ENCODE results near the gene SCNN1B.
"Not testable (repeated sequence)": the region's sequence is repeated elsewhere in the genome, so short reads cannot be mapped to it uniquely, and the experiment has no call there.

SCNN1B gene

DNA sequence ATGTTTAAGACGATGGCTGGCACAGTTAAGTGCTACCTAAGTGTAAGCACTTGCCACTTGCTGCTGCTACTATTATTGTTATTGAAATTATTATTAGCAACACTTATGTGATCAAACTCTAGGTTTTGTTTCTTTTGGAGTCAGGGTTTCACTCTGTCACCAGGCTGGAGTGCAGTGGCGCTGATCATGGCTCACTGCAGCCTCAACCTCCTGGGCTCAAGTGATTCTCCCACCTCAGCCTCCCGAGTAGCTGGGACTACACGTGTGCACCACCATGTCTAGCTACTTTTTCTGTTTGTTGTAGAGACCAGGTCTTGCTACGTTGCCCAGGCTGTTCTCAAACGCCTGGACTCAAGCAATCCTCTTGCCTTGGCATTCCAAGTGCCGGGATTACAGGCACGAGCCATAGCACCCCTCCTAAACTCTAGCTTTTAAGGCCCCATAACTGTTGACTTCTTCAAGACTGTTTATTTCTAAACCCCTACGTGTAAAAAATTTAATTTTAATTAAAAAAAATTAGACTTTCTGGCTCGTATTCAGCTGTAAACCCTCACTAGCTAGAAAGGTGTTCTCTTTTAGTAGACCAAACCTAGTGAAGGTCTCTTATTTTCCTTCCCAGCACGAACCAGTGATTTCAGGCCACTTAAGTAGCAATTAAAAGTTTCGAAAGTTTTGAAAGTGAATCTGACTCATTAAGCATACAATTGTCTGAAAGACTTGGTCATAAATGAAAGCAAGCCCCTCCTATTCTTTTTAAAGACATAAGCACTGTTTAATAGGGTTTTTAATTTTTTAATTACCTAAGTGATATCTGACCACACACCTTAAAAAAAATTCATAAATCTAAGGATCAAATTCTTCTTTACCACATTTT, 11.7 kb upstream of the SCNN1B start:
- DNase-seq, result no peak

DNA sequence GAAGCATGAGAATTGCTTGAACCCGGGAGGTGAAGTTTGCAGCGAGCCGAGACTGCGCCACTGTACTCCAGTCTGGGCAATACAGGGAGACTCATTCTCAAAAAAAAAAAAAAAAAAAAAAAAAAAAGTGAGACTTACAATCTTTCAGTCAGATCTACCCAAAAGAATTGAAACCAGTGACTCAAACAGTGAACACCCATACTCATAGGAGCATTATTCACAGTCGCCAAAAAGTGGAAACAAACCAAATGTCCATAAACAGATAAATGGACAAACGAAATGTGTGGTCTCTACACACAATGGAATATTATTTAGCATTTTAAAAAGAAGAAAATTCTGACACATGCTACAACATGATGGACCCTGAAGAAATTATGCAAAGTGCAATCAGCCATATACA, 9.1 kb upstream of the SCNN1B start:
- no peak for DNase-seq

DNA sequence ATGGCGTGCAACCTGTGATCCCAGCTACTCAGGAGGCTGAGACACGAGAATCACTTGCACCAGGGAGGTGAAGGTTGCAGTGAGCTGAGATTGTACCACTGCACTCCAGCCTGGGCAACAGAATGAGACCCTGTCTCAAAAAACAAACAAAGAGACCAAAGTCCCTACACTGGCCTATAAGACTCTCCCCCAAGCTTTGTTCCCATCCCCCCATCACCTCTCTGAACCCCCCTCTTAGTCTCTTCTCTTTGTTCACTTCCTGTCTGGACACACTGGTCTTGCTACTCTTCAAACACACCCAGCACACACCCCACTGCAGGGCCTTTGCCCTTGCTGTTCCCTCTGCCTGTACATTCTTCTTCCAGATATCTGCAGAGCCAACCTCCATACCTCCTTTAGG, 7.8 kb upstream of the SCNN1B start:
- DNase-seq, result no peak

DNA sequence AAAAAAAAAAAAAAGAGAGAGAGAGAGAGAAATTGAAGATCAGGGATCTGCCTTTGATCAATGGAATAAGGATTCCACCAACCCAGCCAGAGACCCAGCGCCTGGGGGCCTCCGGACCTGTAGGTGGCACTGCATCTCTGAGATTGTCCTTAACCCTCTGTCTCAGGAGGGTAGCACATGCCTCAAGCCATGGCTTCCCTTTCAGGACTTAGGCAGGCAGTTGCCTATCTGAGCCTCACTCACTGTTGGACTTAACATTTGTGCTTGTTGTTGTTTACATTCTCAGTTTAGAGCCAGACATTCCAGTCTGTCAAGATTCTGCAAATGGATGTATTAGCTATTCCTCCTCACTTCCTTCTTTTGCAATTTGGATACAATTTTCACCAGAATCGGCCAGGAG, 5.1 kb upstream of the SCNN1B start:
- DNase-seq, result no peak

DNA sequence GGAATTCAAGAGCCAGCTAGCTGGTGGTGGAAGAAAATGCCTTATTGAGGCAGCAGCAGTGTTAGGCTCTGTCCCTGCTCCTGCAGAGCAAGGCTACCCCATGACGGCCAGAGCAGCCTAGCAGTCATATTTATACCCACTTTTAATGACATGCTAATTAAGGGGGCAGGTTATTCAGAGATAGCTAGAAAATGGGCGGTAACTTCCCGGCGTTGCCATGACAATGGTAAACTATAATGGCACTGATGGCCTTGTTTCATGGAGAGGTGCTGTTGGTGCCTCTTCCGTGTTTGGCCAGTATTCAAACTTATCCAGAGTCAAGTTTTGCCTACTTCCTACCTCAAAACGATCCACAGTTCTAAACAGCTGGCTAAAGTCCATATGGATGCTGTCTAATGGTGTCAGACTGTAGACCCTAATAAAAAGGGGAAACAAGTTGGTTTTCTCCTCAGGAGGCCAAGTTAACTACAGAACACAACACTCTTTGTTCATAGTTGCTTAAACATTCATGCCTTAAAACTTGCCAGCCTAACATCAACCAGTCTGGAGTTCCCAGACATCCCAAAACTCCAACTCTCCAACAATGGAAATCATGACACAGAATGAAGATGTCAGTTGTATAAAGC, 3.7 kb upstream of the SCNN1B start:
- no peak for DNase-seq

DNA sequence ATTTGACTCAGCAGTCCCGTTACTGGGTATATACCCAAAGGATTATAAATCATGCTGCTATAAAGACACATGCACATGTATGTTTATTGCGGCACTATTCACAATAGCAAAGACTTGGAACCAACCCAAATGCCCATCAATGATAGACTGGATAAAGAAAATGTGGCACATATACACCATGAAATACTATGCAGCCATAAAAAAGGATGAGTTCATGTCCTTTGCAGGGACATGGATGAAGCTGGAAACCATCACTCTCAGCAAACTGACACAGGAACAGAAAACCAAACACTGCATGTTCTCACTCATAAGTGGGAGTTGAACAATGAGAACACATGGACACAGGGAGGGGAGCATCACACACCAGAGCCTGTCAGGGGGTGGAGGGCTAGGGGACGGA, 2.3 kb upstream of the SCNN1B start:
- DNase-seq, result not testable (repeated sequence)

DNA sequence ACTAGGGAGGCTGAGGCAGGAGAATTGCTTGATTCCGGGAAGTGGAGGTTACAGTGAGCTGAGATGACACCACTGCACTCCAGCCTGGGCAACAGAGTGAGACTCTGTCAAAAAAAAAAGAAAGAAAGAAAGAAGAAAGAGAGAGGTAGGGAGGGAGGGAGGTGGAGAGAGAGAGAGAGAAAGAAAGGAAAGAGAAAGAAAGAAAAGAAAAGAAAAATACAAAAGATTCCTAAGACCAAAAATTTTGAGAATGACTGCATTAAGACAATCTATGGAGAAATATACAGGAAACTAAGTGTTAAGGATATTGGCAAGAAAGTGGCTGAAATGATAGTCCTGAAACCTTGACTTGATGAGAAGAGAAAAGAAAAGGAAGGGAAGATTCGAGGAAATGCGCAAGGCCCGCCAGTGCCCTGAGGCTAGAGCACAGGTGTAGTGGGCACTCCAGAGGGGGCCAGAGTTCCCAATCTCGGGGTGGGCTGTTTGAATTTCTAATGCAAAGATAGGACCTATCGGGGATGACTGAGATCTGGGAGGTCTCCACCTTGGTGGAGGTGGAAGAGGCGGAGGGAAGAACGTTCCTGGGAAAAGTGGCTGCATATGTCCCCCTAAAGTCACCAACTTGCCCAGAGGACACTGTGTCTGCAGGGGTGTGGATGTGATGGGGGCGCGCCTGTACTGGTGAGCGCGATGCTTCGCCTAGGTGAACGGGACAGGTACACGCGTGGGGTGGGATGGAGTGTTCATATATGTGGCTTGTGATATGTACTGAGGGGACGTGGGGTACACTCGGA, 654 bp upstream of the SCNN1B start:
- no peak for DNase-seq

DNA sequence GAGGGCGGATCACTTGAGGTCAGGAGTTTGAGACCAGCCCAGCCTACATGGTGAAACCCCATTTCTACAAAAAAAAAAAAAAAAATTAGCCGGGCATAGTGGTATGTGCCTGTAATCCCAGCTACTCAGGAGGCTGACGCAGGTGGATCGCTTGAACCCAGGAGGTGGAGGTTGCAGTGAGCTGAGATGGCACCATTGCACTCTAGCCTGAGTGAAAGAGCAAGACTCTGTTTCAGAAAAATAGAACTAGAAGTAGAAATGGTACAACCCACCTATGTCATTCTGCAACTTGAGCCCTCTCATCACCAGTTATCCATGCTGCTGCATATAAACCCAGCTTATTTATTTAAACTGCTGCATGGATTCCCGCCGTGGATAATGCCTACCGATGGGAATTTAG, 1.6 kb downstream of the SCNN1B start:
- no peak for DNase-seq

DNA sequence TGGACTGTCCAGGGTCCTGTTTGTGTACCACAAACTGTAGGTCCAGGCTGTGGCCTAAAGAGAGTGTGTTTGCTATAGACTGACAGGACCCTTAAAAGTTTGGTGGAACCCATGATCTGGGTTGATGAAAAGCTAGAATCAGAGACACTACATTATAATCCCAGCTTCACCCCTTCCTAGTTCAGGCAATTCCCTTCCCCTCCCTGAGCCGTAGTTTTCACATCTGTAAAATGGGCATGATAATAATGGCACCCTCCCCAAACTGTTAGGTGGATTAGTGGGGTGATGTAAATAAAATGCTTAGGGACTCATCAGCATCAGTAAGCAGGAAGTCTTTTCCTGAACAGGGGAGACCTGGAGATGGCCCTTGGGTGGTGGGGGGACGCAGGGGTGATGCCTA, 2.5 kb downstream of the SCNN1B start:
- no peak for DNase-seq

DNA sequence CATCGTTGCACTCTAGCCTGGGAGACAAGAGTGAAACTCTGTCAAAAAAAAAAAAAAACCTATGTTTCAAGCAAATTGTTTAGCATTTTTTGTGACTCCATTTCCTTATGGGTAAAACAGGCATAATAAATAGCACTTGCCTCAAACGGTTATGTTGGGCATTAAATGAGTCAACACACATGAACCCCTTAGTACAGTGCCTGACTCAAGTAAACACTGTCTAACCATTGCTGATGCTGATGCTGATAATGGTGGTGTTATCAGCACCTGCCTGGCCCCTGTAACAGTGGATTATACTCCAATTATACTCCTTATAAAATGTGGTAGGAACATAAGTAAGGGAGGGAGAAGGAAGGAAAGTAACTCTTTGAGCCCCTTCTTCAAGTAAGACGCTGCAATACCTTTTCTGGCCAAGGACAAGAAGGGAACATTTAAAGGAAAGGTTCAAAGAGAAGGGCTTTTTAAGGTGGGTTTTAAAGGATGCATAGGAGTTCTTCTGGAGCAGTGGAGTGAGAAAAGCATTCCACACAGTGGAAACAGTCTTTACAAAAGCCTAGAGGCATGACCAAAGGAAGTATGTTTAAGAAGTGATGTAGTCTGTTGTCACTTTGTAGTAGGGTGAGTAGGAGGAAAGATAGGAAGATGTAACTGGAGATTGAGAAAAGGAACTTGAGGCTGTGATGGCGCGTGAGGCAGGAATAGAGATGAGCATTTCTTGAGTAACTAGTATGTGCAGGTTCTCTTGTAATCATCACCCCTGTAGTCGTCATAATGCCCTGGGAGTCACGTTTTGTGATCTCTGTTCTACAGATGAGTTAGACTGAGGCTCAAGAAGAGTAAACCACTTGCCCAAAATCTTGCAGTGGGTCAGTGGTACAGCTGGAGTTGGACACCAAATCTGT, 4.3 kb downstream of the SCNN1B start:
- no peak for DNase-seq

DNA sequence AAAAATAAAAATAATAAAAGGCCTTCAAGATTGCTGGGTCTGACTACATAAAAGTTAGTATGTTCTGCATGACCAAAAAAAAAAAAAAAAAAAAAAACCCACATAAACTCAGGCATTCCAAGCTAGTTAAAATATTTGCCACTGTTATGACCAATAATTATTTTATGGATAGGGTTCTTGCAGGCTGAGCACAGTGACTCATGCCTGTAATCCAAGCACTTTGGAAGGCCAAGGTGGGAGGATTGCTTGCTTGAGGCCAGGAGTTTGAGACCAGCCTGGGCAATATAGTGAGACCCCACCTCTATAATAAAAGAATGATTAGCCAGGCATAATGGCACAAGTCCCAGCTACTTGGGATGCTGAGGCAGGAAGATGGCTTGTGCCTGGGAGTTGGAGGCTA, 8.1 kb downstream of the SCNN1B start:
- no peak for DNase-seq

DNA sequence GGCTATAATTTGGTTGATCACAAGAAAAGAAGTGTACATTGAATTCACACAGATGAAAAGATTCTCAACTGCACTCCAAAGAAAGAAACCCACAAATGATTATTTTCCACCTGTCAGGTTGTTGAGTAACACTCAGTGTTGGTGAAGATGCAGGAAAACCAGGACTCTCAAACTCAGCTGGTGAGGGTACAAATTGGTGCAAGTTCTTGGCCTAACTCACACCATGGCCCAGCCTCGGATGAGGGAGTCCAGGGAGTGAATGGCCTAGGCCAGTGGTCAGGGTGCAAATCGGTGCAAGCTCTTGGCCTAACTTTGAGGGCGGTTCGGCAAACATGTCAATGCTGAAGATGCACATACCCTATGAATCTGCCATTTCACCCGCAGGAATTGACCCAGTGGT, 8.6 kb downstream of the SCNN1B start:
- DNase-seq, result no peak

DNA sequence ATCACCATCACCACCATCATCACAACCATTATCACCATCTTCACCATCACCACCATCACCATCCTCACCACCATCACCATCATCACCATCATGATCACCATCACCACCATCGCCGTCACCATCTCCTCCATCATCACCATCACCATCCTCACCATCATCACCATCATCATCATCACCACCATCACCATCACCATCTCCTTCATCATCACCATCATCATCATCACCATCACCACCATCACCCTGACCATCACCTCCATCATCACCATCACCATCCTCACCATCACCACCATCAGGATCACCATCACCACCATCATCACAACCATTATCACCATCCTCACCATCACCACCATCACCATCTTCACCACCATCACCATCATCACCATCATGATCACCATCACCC, 14.1 kb downstream of the SCNN1B start:
- DNase-seq, result no peak

DNA sequence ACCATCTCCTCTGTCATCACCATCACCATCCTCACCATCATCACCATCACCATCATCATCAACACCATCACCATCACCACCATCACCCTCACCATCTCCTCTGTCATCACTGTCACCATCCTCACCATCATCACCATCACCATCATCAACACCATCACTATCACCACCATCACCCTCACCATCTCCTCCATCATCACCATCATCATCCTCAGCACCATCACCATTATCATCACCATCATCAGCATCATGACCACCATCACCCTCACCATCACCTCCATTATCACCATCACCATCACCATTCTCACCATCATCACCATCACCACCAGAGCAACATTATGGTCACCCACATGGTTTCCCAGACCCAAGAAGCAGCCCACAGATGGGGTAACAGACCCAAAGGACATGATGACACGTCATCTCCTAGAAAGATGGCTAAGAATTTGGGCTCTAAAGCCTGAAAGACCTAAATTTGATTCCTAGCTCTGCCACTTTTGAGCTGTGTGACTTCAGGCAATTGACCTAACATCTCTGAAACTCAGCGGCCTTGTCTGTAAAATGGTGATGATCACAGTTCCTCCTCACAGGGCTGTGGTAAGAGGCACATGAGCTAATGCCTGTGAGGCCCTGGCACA, 14.6 kb downstream of the SCNN1B start:
- DNase-seq, result no peak

DNA sequence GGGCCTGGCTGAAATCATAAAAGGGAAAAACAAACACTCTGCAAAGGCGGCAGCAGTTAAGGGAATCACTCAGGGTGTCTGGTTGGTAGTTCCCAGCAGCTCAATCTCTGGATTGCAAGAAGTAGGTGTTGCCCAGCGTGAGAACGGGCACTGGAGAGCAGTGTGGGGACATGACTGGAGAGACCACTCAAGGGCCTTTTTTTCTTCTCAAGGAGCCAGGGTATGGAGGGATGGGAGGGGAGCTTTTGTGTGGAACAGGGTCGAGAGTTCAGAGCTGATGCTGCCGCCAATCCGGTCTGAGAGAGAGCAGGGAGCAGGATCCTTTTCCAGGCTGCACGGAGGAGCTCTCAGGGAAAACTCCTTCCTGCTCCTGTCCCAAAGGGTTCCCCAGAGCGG, 15.2 kb downstream of the SCNN1B start:
- DNase-seq, result no peak

DNA sequence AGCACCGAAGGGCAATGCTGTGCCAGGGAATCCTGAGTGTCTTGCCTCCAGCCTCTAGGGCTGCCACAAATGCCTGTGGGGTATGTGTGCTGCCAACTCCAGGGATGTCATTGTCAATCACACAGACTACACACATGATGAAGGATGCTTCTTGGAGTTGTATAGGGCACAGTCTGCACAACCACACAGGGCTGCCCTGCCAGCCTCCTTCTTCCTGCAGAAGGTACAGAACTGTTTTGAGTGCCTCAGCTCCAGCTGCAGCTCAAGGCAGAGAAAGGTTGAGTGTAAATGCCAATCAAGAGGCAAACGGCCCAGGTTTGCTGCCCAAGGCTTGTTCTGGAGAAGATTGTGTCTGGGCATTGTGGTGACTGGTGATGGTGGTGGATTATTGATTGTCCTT, 15.6 kb downstream of the SCNN1B start:
- no peak for DNase-seq

DNA sequence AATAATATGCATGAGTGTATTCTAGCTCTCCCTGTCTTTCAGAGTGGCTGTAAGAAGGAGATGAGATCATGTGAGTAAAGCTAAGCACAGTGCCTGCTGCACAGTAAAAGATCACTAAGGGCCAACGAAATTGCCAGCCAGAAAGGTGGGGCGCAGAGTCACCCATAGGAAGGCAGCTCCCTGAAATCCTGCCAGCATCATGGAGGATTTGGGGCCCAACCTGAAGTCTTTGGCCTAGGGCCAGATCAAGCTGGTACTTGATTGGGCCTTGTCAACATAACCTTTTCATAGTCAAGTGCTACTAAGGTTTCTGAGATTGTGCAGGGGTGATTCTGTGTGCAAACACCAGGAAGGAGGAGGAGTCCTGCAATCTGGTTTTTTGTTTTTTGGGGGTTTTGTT, 16.5 kb downstream of the SCNN1B start:
- DNase-seq, result no peak

DNA sequence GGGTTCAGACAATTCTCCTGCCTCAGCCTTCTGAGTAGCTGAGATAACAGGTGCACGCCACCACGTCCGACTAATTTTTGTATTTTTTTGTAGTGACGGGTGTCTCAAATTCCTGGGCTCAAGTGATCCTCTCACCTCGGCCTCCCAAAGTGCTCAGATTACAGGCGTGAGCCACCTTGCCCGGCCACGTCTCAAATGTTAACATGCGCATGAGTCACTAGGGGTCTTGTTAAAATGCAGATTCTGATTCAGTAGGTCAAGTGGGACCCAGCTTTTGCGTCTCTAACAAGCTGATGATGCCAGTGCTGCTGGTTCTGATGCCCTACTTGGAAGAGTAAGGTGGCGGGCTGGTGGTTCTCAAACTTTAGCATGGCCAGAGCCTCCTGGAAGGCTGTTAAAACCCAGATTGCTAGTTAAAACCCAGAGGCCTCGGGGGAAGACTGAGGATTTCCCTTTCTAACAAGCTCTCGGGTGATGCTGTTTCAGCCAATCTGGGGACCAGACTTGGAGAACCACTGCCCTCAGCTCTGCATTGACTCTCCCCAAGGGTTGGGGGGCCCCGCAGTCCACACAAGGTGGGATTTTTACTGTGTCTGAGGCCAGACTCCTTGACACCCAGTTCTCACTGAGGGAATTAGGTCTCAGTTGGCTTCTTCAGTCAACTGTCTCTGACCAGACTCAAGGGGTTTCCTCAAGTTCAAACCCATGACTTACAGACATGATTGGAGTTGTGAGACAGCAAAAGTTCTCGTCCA, 17.9 kb downstream of the SCNN1B start:
- DNase-seq, result no peak

DNA sequence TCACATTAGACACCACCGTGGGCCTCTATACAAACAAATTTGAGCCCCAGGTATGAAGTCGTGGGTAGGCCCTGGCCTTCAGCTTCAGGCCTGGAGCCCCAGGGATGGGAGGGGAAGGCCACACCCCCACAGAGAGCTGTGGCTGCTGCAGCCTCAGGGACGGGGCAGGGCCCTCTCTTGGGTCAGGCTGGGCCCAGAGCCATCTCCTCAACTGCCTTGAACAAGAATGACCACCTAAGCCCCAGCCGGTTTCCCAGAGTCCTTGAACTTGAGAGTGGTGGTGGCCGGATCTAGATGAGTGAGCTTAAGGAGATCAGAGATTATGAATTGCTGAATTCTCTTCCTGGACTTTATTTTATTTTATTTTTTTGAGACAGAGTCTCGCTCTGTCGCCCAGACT, 18.6 kb downstream of the SCNN1B start:
- no peak for DNase-seq

DNA sequence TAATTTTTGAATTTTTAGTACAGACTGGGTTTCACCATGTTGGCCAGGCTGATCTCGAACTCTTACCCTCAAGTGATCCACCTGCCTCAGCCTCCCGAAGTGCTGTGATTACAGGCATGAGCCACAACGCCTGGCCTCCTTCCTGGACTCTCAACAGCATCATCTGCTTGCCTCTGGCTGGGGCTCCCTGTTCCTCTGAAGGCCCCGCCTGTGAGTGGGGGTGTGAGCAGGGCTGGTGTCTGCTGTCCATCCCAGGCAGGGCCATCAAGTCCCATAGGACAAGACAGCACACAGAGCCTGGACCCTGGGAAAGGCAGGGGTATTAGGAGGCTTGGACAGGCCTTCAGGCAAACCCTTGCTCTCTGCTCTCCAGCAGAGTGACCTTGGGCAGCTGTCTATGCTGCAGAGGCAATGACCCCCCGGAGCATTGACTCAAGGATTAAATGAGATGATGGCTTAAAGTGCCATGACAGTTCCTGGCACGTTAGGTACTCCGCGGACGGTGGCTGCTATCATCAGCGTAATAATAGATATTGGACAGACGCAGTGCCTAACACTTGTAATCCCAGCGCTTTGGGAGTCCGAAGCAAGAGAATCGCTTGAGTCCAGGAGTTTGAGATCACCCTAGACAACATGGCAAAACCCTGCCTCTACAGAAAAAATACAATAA, 19.2 kb downstream of the SCNN1B start:
- DNase-seq, result no peak
